Adipocyte (in vitro differentiated cells): ENCODE measurements around the gene CUBN.

Experiments
- DNase-seq: peaks from one replicate; pipeline ENCODE4 v3.0.0-alpha.2; 2015; ENCODE audit warnings: low read depth
- H3K27me3 ChIP-seq: replicated peaks from 2 replicates; pipeline ENCODE4 v1.7.0; 2013; ENCODE audit warnings: mild to moderate bottlenecking, low read length, moderate library complexity; ENCODE audit not compliant: control insufficient read depth, insufficient read depth
- H3K36me3 ChIP-seq: 2 replicates; pipeline ENCODE4 v1.7.0; 2013; ENCODE audit warnings: low read length, mild to moderate bottlenecking, moderate library complexity; ENCODE audit not compliant: control insufficient read depth, insufficient read depth, severe bottlenecking
- H3K4me1 ChIP-seq: 2 replicates; pipeline ENCODE4 v1.7.0; 2013; ENCODE audit warnings: mild to moderate bottlenecking, low read length, moderate library complexity; ENCODE audit not compliant: control insufficient read depth, insufficient read depth
- H3K4me3 ChIP-seq: 2 replicates; pipeline ENCODE4 v1.7.0; 2013; ENCODE audit warnings: mild to moderate bottlenecking, low read length, moderate library complexity
- H3K9ac ChIP-seq: 2 replicates; pipeline ENCODE4 v1.7.0; 2013; ENCODE audit warnings: mild to moderate bottlenecking, low read length, moderate library complexity
- H3K9me3 ChIP-seq: 2 replicates; pipeline ENCODE4 v1.7.0; 2013; ENCODE audit warnings: mild to moderate bottlenecking, low read length, moderate library complexity; ENCODE audit not compliant: control insufficient read depth

The CUBN gene

GRCh38 chr10:17033529-17034260, 95.9 kb downstream of the CUBN start:
- DNase-seq, result no peak
- Histone ChIP-seq H3K4me3 (no peak overlapping the region), H3K9me3 (no peaks in the 10 kb centered on the region), H3K36me3 (no peaks in the 10 kb centered on the region), H3K4me1 (peaks cover 29% of the 10 kb centered on the region), H3K9ac (no peak overlapping the region), H3K27me3 (no peaks in the 10 kb centered on the region)

GRCh38 chr10:17031637-17032635, 97.7 kb downstream of the CUBN start:
- Histone ChIP-seq H3K27me3 (no peaks in the 10 kb centered on the region), H3K4me3 (no peak overlapping the region), H3K9ac (no peak overlapping the region), H3K36me3 (no peaks in the 10 kb centered on the region), H3K4me1 (peaks cover 22% of the 10 kb centered on the region), H3K9me3 (no peaks in the 10 kb centered on the region)
- no peak for DNase-seq

DNA sequence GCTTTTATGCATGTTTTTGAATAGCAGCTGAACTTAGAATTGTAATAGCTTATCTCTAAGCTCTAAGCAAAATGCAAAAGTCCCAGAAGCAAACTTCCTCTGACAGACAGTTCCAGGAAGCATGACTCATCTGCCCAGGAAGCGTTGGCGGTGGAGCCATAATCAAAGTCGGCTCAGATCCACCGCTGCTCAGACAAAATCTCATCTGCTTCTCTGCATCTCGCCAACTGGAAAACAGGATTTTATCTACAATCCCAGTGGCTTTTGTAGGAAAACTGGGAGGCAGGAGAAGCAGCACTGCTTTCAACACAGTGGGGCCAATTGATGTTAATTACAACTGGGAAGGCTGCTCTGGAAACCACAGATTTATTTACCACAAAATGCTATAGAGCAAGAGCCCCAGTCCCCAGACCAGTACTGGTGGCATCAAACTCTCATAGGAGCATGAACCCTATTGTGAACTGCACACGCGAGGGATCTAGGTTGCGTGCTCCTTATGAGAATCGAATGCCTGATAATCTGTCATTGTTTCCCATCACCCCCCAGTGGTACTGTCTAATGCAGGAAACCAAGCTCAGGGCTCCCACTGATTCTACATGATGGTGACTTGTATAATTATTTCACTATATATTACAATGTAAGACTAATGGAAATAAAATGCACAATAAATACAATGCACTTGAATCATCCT, 99.9 kb downstream of the CUBN start:
- H3K9ac ChIP-seq, result peak overlapping the region; percentile 84
- H3K4me1 ChIP-seq, result peaks cover 43% of the 10 kb centered on the region
- no peaks in the 10 kb centered on the region for H3K9me3 ChIP-seq
- H3K4me3 ChIP-seq, result peak overlapping the region; percentile 78
- H3K27me3 ChIP-seq, result no peaks in the 10 kb centered on the region
- DNase-seq, result peak; percentile 87
- no peaks in the 10 kb centered on the region for H3K36me3 ChIP-seq

DNA sequence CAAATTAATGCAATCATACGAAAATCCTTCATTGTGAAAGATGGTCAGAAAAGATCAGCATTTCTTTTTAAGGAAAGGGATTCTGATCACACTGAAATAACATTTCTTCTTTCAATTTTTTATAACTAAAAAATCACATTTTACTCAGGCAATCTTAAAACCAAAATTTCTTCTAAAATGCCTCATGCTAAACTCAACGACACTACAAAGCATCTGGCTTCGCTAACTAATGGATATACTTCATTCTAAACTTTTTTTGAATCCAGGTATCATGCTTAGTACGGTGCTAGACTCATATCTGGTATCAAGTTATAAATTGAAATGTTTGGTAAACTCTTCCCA, 100.4 kb downstream of the CUBN start:
- H3K36me3 ChIP-seq, result no peaks in the 10 kb centered on the region
- H3K27me3 ChIP-seq, result no peaks in the 10 kb centered on the region
- no peaks in the 10 kb centered on the region for H3K9me3 ChIP-seq
- H3K4me1 ChIP-seq, result peaks cover 49% of the 10 kb centered on the region
- H3K4me3 ChIP-seq, result peak overlapping the region; percentile 78
- peak overlapping the region; percentile 84 for H3K9ac ChIP-seq
- DNase-seq, result no peak

DNA sequence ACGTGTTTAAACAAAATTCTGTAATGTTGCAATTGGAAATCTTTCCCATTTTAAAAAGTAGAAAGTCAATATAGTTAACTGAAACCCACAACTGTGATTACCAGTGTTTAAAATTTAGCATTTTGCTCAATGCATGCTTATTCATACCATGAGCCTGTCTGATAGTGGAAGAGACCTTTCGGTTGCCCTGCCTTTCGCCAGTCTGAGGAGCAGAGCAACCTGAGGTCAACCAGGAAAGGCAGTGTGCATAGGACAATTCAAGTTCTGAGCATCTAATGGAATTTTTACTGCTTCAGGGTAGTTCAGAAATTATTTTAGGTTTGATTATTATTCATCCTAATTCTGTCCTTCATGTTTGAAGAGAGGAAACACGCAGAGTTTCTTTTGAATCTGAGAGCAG, 100.8 kb downstream of the CUBN start:
- Histone ChIP-seq H3K4me1 (peaks cover 53% of the 10 kb centered on the region), H3K4me3 (peak overlapping the region; percentile 78), H3K9me3 (no peaks in the 10 kb centered on the region), H3K9ac (peak overlapping the region; percentile 84), H3K36me3 (no peaks in the 10 kb centered on the region), H3K27me3 (no peaks in the 10 kb centered on the region)
- DNase-seq, result no peak

- no peaks in the 10 kb centered on the region for H3K9me3 ChIP-seq
- H3K36me3 ChIP-seq, result no peaks in the 10 kb centered on the region
- peak; percentile 65 for DNase-seq
- no peak overlapping the region for H3K4me3 ChIP-seq
- H3K27me3 ChIP-seq, result no peaks in the 10 kb centered on the region
- peaks cover 72% of the 10 kb centered on the region for H3K4me1 ChIP-seq
- H3K9ac ChIP-seq, result peak overlapping the region; percentile 40
Measured at GRCh38 chr10:17026686-17027485, 102.7 kb downstream of the CUBN start.

GRCh38 chr10:17025444-17026295, 103.9 kb downstream of the CUBN start:
- H3K4me1 ChIP-seq, result peaks cover 73% of the 10 kb centered on the region
- peak overlapping the region; percentile 70 for H3K9ac ChIP-seq
- no peaks in the 10 kb centered on the region for H3K9me3 ChIP-seq
- peak; percentile 95 for DNase-seq
- peak overlapping the region; percentile 61 for H3K4me3 ChIP-seq
- H3K36me3 ChIP-seq, result no peaks in the 10 kb centered on the region
- no peaks in the 10 kb centered on the region for H3K27me3 ChIP-seq

DNA sequence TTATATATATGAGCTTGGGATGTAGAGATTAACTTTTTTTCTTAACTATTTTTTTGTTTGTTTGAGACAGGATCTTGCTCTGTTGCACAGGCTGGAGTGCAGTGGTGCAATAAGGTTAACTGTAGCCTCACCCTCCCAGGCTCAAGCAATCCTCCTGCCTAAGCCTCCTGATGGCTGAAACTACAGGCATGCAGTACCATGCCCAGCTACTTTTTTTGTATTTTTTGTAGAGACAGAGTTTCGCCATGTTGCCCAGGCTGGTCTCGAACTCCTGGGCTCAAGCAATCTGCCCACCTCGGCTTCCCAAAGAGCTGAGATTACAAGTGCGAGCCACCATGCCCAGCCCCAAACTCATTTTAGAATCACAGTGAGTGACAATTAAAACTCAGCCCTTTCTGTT, 105.2 kb downstream of the CUBN start:
- no peaks in the 10 kb centered on the region for H3K9me3 ChIP-seq
- no peak overlapping the region for H3K4me3 ChIP-seq
- no peaks in the 10 kb centered on the region for H3K36me3 ChIP-seq
- H3K4me1 ChIP-seq, result peaks cover 65% of the 10 kb centered on the region
- H3K9ac ChIP-seq, result no peak overlapping the region
- H3K27me3 ChIP-seq, result no peaks in the 10 kb centered on the region
- DNase-seq, result no peak

DNA sequence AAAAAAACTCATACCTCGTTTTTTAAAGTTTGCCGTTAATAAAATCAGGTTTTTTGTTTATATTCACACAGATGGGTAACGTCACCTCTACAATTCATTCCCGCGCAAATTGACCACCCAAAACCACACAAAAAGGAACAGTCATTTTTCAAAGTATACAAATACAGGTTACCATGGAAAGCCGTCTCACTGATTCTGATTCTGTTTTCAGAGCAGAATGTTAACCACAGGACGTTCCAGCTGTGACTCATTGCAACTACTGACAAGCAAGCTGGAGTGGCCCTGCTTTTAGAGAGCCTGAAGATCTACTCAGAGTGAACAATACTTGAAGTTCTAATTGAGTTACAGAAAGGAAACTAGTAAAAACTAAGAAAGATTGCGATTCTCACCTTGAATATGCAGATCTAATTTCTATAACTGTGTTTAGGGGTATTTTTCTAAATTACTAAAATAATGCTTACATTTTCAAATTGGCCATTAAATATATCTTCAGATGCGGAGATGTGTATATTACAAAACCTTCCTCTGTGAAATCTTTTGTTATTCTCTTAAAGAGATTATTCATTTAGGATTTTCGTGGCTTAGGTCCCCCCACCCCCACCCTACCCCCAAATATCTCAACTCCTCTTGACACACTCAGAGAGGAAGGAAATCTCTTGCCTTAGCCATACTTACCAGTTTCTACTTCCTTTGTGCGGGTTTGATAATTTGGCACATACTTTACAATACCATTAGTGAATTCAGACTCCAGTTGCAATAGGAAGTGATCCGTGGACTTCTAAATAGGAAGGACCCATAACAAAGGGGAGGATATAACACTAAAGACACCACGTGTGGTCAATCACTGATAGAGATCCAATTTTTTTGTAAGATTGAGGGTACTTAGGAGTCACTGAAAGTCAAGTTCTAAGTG, 106.0 kb downstream of the CUBN start:
- no peaks in the 10 kb centered on the region for H3K36me3 ChIP-seq
- H3K9me3 ChIP-seq, result no peaks in the 10 kb centered on the region
- peak overlapping the region; percentile 75 for H3K4me3 ChIP-seq
- peaks cover 56% of the 10 kb centered on the region for H3K4me1 ChIP-seq
- H3K27me3 ChIP-seq, result no peaks in the 10 kb centered on the region
- DNase-seq, result peak; percentile 97
- peak overlapping the region; percentile 79 for H3K9ac ChIP-seq
